Measurements from ENCODE around the gene MAU2. TPM values are rescaled to one million over a fixed set of nuclear protein-coding genes. Genes with fewer than 3 reads are reported as not detected.

The MAU2 gene
- total RNA-seq, 4 donors from 2014 or later = 59.5 to 220 (median 77.6) TPM

DNA sequence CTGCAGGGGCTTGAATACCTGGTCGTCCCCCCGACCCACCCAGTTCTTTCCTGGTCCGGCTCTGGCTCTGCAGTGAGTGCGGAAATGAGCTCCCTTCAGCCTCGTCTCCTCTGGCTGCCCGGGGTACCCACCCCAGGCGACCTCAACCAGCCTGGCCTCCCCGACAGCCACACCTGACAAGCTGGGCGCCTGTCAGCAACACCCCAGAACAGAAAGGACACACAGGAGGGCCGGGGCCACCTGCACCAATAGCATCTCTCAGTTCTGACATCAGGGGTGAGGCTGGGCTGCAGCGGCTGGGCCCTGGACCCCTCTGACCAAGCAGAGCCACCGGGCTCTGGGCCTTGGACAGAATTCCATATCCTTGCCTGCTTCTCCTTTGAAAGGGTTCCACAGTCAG is 20.0 kb upstream of the MAU2 start:
- peaks cover 88% of the 10 kb centered on the region for H3K36me3 ChIP-seq
- no peak overlapping the region for H3K27ac ChIP-seq
- H3K27me3 ChIP-seq = no peaks in the 10 kb centered on the region
- no peak for DNase-seq (ENCODE audit: low spot score in 2 of 2)
- 97% methylated on average over 9 of the region's 12 CpGs for WGBS
- no peak overlapping the region for H3K4me3 ChIP-seq
- no peaks in the 10 kb centered on the region for H3K9me3 ChIP-seq
- no peaks in the 10 kb centered on the region for H3K4me1 ChIP-seq
- no peak for TF ChIP-seq EP300 (IDR thresholded peaks at IDR 0.05)
- TF ChIP-seq POLR2A (IDR thresholded peaks at IDR 0.05) = no peak
- no peak for TF ChIP-seq POLR2AphosphoS5 (IDR thresholded peaks at IDR 0.05)
- TF ChIP-seq, protein P1, sequence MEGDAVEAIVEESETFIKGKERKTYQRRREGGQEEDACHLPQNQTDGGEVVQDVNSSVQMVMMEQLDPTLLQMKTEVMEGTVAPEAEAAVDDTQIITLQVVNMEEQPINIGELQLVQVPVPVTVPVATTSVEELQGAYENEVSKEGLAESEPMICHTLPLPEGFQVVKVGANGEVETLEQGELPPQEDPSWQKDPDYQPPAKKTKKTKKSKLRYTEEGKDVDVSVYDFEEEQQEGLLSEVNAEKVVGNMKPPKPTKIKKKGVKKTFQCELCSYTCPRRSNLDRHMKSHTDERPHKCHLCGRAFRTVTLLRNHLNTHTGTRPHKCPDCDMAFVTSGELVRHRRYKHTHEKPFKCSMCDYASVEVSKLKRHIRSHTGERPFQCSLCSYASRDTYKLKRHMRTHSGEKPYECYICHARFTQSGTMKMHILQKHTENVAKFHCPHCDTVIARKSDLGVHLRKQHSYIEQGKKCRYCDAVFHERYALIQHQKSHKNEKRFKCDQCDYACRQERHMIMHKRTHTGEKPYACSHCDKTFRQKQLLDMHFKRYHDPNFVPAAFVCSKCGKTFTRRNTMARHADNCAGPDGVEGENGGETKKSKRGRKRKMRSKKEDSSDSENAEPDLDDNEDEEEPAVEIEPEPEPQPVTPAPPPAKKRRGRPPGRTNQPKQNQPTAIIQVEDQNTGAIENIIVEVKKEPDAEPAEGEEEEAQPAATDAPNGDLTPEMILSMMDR (IDR thresholded peaks at IDR 0.05) = no peak

DNA sequence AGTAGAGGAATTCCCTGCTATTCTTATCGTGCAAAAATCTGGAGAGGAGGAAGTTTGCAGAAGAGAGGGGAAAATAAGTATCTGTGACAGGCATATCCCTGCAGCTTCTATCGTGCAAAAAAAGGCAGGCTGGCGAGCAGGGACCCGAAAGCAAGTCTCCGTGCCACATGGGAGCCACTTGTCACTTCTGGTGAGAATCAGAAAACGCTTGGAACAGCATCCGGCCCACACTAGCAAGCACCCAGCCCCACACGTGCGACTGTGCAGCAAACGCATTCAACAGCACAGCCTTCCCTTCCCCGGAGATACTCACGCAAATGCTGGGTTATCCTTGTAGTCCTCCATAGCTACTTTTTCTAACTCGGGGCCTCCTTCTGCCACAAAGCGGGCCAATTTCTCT is 17.2 kb upstream of the MAU2 start:
- Histone ChIP-seq H3K36me3 (peaks cover 89% of the 10 kb centered on the region), H3K27me3 (no peaks in the 10 kb centered on the region), H3K9me3 (no peaks in the 10 kb centered on the region), H3K27ac (no peak overlapping the region), H3K4me1 (no peaks in the 10 kb centered on the region), H3K4me3 (no peak overlapping the region)
- 94% methylated on average over 14 of the region's 14 CpGs for WGBS
- DNase-seq (ENCODE audit: low spot score in 2 of 2) = no peak
- TF ChIP-seq, protein P1 (IDR thresholded peaks at IDR 0.05) = no peak
- TF ChIP-seq POLR2AphosphoS5 (IDR thresholded peaks at IDR 0.05) (no peak), EP300 (IDR thresholded peaks at IDR 0.05) (no peak), POLR2A (IDR thresholded peaks at IDR 0.05) (no peak)

DNA sequence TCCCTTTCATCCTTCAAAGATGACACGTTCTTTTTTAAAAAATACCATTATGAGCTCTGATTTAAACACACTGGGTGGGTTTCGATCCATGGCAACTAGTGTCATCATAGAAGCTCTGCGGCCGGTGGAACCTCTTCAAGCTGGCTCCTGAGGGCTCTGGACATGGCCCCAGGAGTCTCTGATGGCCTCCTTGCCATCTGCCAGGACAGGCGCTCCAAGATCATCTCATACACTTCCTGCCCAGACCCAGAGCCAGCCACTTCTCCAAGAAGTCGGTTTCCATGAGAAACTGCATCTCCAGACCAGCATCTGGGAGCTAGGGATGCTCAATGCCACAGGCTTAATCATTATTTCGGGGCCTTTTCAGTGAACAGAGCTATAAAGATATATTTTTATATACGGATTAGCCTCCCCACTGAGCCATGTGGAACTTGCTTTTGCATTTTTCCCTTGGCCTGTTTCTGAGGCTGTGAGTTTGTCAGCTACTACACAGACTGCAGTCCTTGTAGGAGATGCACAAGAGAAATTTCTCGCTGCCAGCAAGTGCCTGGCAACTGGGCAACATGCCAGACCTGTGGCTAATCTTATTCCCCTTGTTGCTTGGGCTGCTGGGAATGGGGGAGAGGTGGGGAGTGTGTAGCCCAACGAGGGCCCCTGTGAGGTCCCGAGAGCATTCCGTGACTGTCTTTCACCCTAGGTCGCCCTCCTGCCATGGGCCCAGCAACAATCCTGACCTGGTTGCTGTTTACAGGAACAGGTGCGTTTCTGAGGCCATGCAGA is 16.3 kb upstream of the MAU2 start:
- no peak overlapping the region for H3K27ac ChIP-seq
- no peak for DNase-seq (ENCODE audit: low spot score in 2 of 2)
- no peaks in the 10 kb centered on the region for H3K9me3 ChIP-seq
- H3K36me3 ChIP-seq = peaks cover 95% of the 10 kb centered on the region
- H3K4me1 ChIP-seq = no peaks in the 10 kb centered on the region
- 95% methylated on average over 12 of the region's 14 CpGs for WGBS
- TF ChIP-seq, protein P1 (IDR thresholded peaks at IDR 0.05) = no peak
- TF ChIP-seq EP300 (IDR thresholded peaks at IDR 0.05) (no peak), POLR2AphosphoS5 (IDR thresholded peaks at IDR 0.05) (no peak), POLR2A (IDR thresholded peaks at IDR 0.05) (no peak)
- no peaks in the 10 kb centered on the region for H3K27me3 ChIP-seq
- H3K4me3 ChIP-seq = no peak overlapping the region

DNA sequence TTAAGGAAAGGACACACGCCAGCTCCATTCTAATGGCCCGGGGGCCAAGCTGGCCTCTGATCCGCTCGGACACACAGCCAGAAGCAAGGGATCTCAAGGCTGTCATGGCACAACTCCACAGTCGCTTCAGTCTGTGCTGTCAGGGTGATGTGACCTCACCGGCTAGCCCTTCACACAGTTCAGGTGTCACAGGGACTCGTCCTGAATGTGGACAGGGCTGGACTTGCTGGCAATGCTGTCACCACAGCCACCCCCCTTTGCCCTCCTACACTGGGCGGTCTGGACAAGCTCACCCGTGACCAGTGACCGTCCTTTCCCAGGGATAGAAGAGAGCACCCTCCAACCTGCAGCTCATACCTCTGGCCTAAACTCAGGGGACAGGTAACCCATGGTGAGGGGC is 15.6 kb upstream of the MAU2 start:
- no peak for DNase-seq (ENCODE audit: low spot score in 2 of 2)
- Histone ChIP-seq H3K4me3 (no peak overlapping the region), H3K36me3 (peaks cover 98% of the 10 kb centered on the region), H3K27me3 (no peaks in the 10 kb centered on the region), H3K4me1 (no peaks in the 10 kb centered on the region), H3K27ac (no peak overlapping the region), H3K9me3 (no peaks in the 10 kb centered on the region)
- WGBS = 89% methylated on average over 5 of the region's 10 CpGs
- TF ChIP-seq POLR2A (IDR thresholded peaks at IDR 0.05) (no peak), EP300 (IDR thresholded peaks at IDR 0.05) (no peak), POLR2AphosphoS5 (IDR thresholded peaks at IDR 0.05) (no peak)
- TF ChIP-seq, protein P1 (IDR thresholded peaks at IDR 0.05) = no peak

DNA sequence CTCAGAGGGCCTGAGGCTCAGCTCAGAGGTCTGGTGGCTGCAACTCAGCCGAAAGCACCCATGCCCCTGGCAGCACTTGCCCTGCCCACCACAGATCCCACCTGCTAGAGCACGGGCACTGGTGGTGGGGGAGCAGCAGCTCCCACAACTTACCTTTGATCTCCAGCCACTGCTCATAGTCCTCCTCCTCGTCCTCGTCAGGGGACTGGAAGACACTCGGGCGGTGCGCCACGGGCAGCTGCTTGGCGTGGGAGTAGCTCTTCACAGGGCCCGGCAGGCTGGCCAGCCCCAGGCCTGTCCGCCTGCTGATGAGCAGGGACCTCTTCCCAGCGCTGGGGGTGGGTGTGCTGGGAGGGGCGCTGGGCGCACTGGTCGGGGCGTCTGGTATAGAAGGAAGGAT is 14.9 kb upstream of the MAU2 start:
- Histone ChIP-seq H3K9me3 (no peaks in the 10 kb centered on the region), H3K4me3 (no peak overlapping the region), H3K27ac (no peak overlapping the region), H3K4me1 (no peaks in the 10 kb centered on the region), H3K36me3 (peaks cover 97% of the 10 kb centered on the region), H3K27me3 (no peaks in the 10 kb centered on the region)
- TF ChIP-seq POLR2AphosphoS5 (IDR thresholded peaks at IDR 0.05) (no peak), EP300 (IDR thresholded peaks at IDR 0.05) (no peak), POLR2A (IDR thresholded peaks at IDR 0.05) (no peak)
- TF ChIP-seq, protein P1 (IDR thresholded peaks at IDR 0.05) = no peak
- DNase-seq (ENCODE audit: low spot score in 2 of 2) = no peak
- 92% methylated on average over 2 of the region's 16 CpGs for WGBS
